Neuron (in vitro differentiated cells): ENCODE data around the gene AMHR2.
A peak's percentile ranks its signal among the peaks of the same experiment; 100 is the strongest.
"Not testable (repeated sequence)": the region's sequence is repeated elsewhere in the genome, so short reads cannot be mapped to it uniquely, and the experiment has no call there.

Source experiments
- H2AFZ ChIP-seq: one replicate; pipeline ENCODE4 v1.6.1; 2013; ENCODE audit warnings: low read depth, mild to moderate bottlenecking, inconsistent platforms, low read length, moderate library complexity
- H3K27me3 ChIP-seq: one replicate; pipeline ENCODE4 v1.6.1; 2013; ENCODE audit warnings: low read length; ENCODE audit not compliant: insufficient read depth
- H3K36me3 ChIP-seq: one replicate; pipeline ENCODE4 v1.6.1; 2013; ENCODE audit warnings: low read length; ENCODE audit not compliant: insufficient read depth
- H3K4me1 ChIP-seq: one replicate; pipeline ENCODE4 v1.6.1; 2013; ENCODE audit warnings: low read length; ENCODE audit not compliant: insufficient read depth
- H3K4me3 ChIP-seq: 2 replicates; pipeline ENCODE4 v1.5.1; 2013; ENCODE audit warnings: mild to moderate bottlenecking, low read length, moderate library complexity
- H3K9me3 ChIP-seq: one replicate; pipeline ENCODE4 v1.6.1; 2013; ENCODE audit warnings: low read length

Gene AMHR2

GRCh38 chr12:53423597-53423996, at the start of gene AMHR2:
AMHR2 (plus strand) TSS chr12:53423855; CDS start chr12:53423935, 80 bp downstream.
- H3K4me3 ChIP-seq, result no peak within 1 kb of the TSS
- no peaks in the 10 kb centered on the region for H3K36me3 ChIP-seq
- peaks cover 3% of the 10 kb centered on the region for H3K27me3 ChIP-seq
- no peaks in the 10 kb centered on the region for H3K9me3 ChIP-seq
- H2AFZ ChIP-seq, result no peak within 1 kb of the TSS
- H3K4me1 ChIP-seq, result peaks cover 8% of the 10 kb centered on the region

- H3K4me1 ChIP-seq, result peaks cover 19% of the 10 kb centered on the region
- not testable (repeated sequence) for H3K27me3 ChIP-seq, H2AFZ ChIP-seq, H3K36me3 ChIP-seq, H3K9me3 ChIP-seq, H3K4me3 ChIP-seq
Observed at GRCh38 chr12:53374277-53374676, 49.4 kb upstream of the AMHR2 start.

GRCh38 chr12:53376747-53377146, 46.9 kb upstream of the AMHR2 start:
- no peak overlapping the region for H2AFZ ChIP-seq
- H3K36me3 ChIP-seq, result peaks cover 5% of the 10 kb centered on the region
- peaks cover 16% of the 10 kb centered on the region for H3K4me1 ChIP-seq
- H3K4me3 ChIP-seq, result no peak overlapping the region
- H3K9me3 ChIP-seq, result no peaks in the 10 kb centered on the region
- no peaks in the 10 kb centered on the region for H3K27me3 ChIP-seq

- Histone ChIP-seq H3K36me3 (peaks cover 20% of the 10 kb centered on the region), H2AFZ (no peak overlapping the region), H3K4me3 (no peak overlapping the region), H3K27me3 (no peaks in the 10 kb centered on the region), H3K9me3 (no peaks in the 10 kb centered on the region), H3K4me1 (peaks cover 25% of the 10 kb centered on the region)
Observed at GRCh38 chr12:53378222-53378621, 45.4 kb upstream of the AMHR2 start.

GRCh38 chr12:53378724-53379388, 44.8 kb upstream of the AMHR2 start:
- Histone ChIP-seq H3K4me3 (peak overlapping the region; percentile 60), H3K36me3 (peaks cover 26% of the 10 kb centered on the region)

GRCh38 chr12:53379389-53380103, 44.1 kb upstream of the AMHR2 start:
- Histone ChIP-seq H3K4me3 (peak overlapping the region; percentile 60), H3K4me1 (peaks cover 30% of the 10 kb centered on the region), H3K27me3 (no peaks in the 10 kb centered on the region)

More at GRCh38 chr12:53378724-53379388, 44.8 kb upstream of the AMHR2 start:
- H3K4me1 ChIP-seq, result peaks cover 28% of the 10 kb centered on the region
- H3K27me3 ChIP-seq, result no peaks in the 10 kb centered on the region
- H3K9me3 ChIP-seq, result no peaks in the 10 kb centered on the region
- peak overlapping the region; percentile 7 for H2AFZ ChIP-seq

GRCh38 chr12:53380104-53380793, 43.4 kb upstream of the AMHR2 start, which contains the start of gene SP1:
SP1 (plus strand) TSS chr12:53380176; CDS start chr12:53380292, 116 bp downstream.
- peak within 1 kb of the TSS; percentile 60 for H3K4me3 ChIP-seq
- H2AFZ ChIP-seq, result peak within 1 kb of the TSS; percentile 7
- H3K9me3 ChIP-seq, result peaks cover 2% of the 10 kb centered on the region
- H3K4me1 ChIP-seq, result peaks cover 31% of the 10 kb centered on the region
- no peaks in the 10 kb centered on the region for H3K27me3 ChIP-seq
- peaks cover 32% of the 10 kb centered on the region for H3K36me3 ChIP-seq

More at GRCh38 chr12:53379389-53380103, 44.1 kb upstream of the AMHR2 start:
- H3K36me3 ChIP-seq, result peaks cover 30% of the 10 kb centered on the region
- H2AFZ ChIP-seq, result peak overlapping the region; percentile 7
- H3K9me3 ChIP-seq, result peaks cover under 1% of the 10 kb centered on the region

GRCh38 chr12:53380794-53381730, 42.6 kb upstream of the AMHR2 start:
- H2AFZ ChIP-seq, result no peak overlapping the region
- H3K9me3 ChIP-seq, result peaks cover 2% of the 10 kb centered on the region
- H3K36me3 ChIP-seq, result peaks cover 32% of the 10 kb centered on the region
- no peaks in the 10 kb centered on the region for H3K27me3 ChIP-seq
- H3K4me3 ChIP-seq, result peak overlapping the region; percentile 53
- H3K4me1 ChIP-seq, result peaks cover 31% of the 10 kb centered on the region

GRCh38 chr12:53381731-53382630, 41.7 kb upstream of the AMHR2 start:
- H3K4me1 ChIP-seq, result peaks cover 31% of the 10 kb centered on the region
- H3K27me3 ChIP-seq, result no peaks in the 10 kb centered on the region
- no peak overlapping the region for H2AFZ ChIP-seq
- H3K36me3 ChIP-seq, result peaks cover 39% of the 10 kb centered on the region
- H3K4me3 ChIP-seq, result peak overlapping the region; percentile 53
- peaks cover 2% of the 10 kb centered on the region for H3K9me3 ChIP-seq

- H2AFZ ChIP-seq, result no peak overlapping the region
- no peaks in the 10 kb centered on the region for H3K27me3 ChIP-seq
- H3K36me3 ChIP-seq, result peaks cover 47% of the 10 kb centered on the region
- no peak overlapping the region for H3K4me3 ChIP-seq
- H3K9me3 ChIP-seq, result peaks cover 2% of the 10 kb centered on the region
- peaks cover 35% of the 10 kb centered on the region for H3K4me1 ChIP-seq
Observed at GRCh38 chr12:53383258-53383657, 40.4 kb upstream of the AMHR2 start.

- H3K27me3 ChIP-seq, H3K4me3 ChIP-seq, H3K9me3 ChIP-seq, H2AFZ ChIP-seq: not testable (repeated sequence)
- H3K36me3 ChIP-seq, result peaks cover 57% of the 10 kb centered on the region
- H3K4me1 ChIP-seq, result peaks cover 26% of the 10 kb centered on the region
Observed at GRCh38 chr12:53386381-53386780, 37.3 kb upstream of the AMHR2 start.
